GM12892 (cell line): ENCODE results near the gene FAM83B.
"Not testable (repeated sequence)": the region's sequence is repeated elsewhere in the genome, so short reads cannot be mapped to it uniquely, and the experiment has no call there.

Source experiments
- DNase-seq: peaks from one replicate; pipeline ENCODE4 v3.0.0; 2011; ENCODE audit not compliant: insufficient read length
- FAIRE-seq: peaks from 2 replicates; lab custom pipeline; 2011; peaks lifted over from hg19 to GRCh38; lab: Jason Lieb, UNC
- POLR2A ChIP-seq: IDR thresholded peaks from 2 replicates; pipeline ENCODE4 v1.6.1; 2011; ENCODE audit warnings: low read depth, low read length, control low read depth
- POLR2AphosphoS5 ChIP-seq: IDR thresholded peaks from 2 replicates; pipeline ENCODE4 v1.6.1; 2011; ENCODE audit warnings: low read depth, low read length, control low read depth
- TAF1 ChIP-seq: IDR thresholded peaks from 2 replicates; pipeline ENCODE4 v1.6.1; 2011; ENCODE audit warnings: low read depth, mild to moderate bottlenecking, control low read depth, low read length, borderline replicate concordance

Gene FAM83B

GRCh38 chr6:54959820-54960219 is 113.2 kb downstream of the FAM83B start:
- no peak for FAIRE-seq
- DNase-seq, result no peak
- TF ChIP-seq POLR2AphosphoS5 (no peak), TAF1 (no peak), POLR2A (no peak)

- not testable (repeated sequence) for FAIRE-seq, DNase-seq
These were observed 114.8 kb downstream of the FAM83B start for GRCh38 chr6:54961372-54961771.

- no peak for TF ChIP-seq POLR2AphosphoS5
- TF ChIP-seq POLR2A, result no peak
- TF ChIP-seq TAF1, result no peak
- FAIRE-seq (no peak), DNase-seq (no peak)
These were observed 123.8 kb downstream of the FAM83B start for GRCh38 chr6:54970337-54970736.

- DNase-seq (no peak), FAIRE-seq (no peak)
- TF ChIP-seq POLR2A (no peak), TAF1 (no peak), POLR2AphosphoS5 (no peak)
These were observed 125.3 kb downstream of the FAM83B start for GRCh38 chr6:54971825-54972224.

- DNase-seq, FAIRE-seq: not testable (repeated sequence)
These were observed 132.6 kb downstream of the FAM83B start for GRCh38 chr6:54979161-54979560.

- DNase-seq (no peak), FAIRE-seq (no peak)
- no peak for TF ChIP-seq POLR2AphosphoS5
- no peak for TF ChIP-seq TAF1
- no peak for TF ChIP-seq POLR2A
These were observed 134.1 kb downstream of the FAM83B start for GRCh38 chr6:54980511-54981275.

- DNase-seq, result no peak
- FAIRE-seq, result no peak
- TF ChIP-seq TAF1, result no peak
- TF ChIP-seq POLR2A, result no peak
- TF ChIP-seq POLR2AphosphoS5, result no peak
These were observed 134.7 kb downstream of the FAM83B start for GRCh38 chr6:54981276-54981609.

GRCh38 chr6:54981647-54982046 is 135.1 kb downstream of the FAM83B start:
- DNase-seq (no peak), FAIRE-seq (no peak)
- TF ChIP-seq TAF1 (no peak), POLR2AphosphoS5 (no peak), POLR2A (no peak)

GRCh38 chr6:54987633-54988290 is 141.2 kb downstream of the FAM83B start:
- TF ChIP-seq TAF1, result no peak
- no peak for TF ChIP-seq POLR2AphosphoS5
- no peak for TF ChIP-seq POLR2A
- DNase-seq, result no peak
- no peak for FAIRE-seq

GRCh38 chr6:54988576-54988975 is 142.0 kb downstream of the FAM83B start:
- FAIRE-seq, result no peak
- DNase-seq, result no peak
- TF ChIP-seq POLR2AphosphoS5, result no peak
- no peak for TF ChIP-seq POLR2A
- TF ChIP-seq TAF1, result no peak

GRCh38 chr6:54990001-54990400 is 143.4 kb downstream of the FAM83B start:
- no peak for FAIRE-seq
- TF ChIP-seq TAF1, result no peak
- TF ChIP-seq POLR2AphosphoS5, result no peak
- no peak for TF ChIP-seq POLR2A
- DNase-seq, result no peak
